ENCODE results near the gene CLDN22.

CLDN22 gene

DNA sequence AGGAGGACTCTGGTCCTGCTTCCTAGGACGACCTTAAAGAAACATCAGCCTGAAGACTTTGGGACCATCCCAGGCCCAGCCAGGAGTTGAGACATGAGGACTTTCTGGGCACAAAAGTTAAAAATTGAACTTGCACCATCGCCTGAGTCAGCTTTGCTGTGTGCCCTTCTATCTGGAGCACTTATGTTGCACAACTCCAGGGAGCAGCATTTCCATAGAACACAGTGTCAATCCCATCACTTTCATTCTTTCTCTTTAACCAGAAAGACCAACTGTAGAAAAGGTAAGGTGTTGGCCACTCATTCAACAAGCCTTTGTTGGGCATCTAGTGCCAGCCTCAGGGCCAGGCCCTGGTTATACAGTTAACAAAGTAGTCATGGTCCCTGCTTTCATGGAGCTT, 10.8 kb upstream of the CLDN22 start:
- H3K36me3 ChIP-seq (ENCODE audit: control insufficient read depth in 2 of 2, insufficient read depth in 1 of 2, low read length in 2 of 2), result no peaks in the 10 kb centered on the region
- TF ChIP-seq ZNF514 (tag by site-specific recombination; IDR thresholded peaks at IDR 0.05) (no peak), ZNF16 (tag by site-specific recombination; IDR thresholded peaks at IDR 0.05; ENCODE audit: low read depth) (no peak), ZNF24 (tag by site-specific recombination; IDR thresholded peaks at IDR 0.05) (no peak), ZNF292 (tag by site-specific recombination; IDR thresholded peaks at IDR 0.05; ENCODE audit: borderline replicate concordance, low read depth) (no peak), ZNF19 (tag by site-specific recombination; IDR thresholded peaks at IDR 0.05; ENCODE audit: low read depth) (no peak), ZNF791 (tag by site-specific recombination; IDR thresholded peaks at IDR 0.05) (no peak), ZBTB21 (tag by site-specific recombination; IDR thresholded peaks at IDR 0.05) (no peak)
- TF ChIP-seq, protein P1, sequence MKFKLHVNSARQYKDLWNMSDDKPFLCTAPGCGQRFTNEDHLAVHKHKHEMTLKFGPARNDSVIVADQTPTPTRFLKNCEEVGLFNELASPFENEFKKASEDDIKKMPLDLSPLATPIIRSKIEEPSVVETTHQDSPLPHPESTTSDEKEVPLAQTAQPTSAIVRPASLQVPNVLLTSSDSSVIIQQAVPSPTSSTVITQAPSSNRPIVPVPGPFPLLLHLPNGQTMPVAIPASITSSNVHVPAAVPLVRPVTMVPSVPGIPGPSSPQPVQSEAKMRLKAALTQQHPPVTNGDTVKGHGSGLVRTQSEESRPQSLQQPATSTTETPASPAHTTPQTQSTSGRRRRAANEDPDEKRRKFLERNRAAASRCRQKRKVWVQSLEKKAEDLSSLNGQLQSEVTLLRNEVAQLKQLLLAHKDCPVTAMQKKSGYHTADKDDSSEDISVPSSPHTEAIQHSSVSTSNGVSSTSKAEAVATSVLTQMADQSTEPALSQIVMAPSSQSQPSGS (tag by site-specific recombination; IDR thresholded peaks at IDR 0.05; ENCODE audit: low read depth), result no peak
- TF ChIP-seq, protein P2, sequence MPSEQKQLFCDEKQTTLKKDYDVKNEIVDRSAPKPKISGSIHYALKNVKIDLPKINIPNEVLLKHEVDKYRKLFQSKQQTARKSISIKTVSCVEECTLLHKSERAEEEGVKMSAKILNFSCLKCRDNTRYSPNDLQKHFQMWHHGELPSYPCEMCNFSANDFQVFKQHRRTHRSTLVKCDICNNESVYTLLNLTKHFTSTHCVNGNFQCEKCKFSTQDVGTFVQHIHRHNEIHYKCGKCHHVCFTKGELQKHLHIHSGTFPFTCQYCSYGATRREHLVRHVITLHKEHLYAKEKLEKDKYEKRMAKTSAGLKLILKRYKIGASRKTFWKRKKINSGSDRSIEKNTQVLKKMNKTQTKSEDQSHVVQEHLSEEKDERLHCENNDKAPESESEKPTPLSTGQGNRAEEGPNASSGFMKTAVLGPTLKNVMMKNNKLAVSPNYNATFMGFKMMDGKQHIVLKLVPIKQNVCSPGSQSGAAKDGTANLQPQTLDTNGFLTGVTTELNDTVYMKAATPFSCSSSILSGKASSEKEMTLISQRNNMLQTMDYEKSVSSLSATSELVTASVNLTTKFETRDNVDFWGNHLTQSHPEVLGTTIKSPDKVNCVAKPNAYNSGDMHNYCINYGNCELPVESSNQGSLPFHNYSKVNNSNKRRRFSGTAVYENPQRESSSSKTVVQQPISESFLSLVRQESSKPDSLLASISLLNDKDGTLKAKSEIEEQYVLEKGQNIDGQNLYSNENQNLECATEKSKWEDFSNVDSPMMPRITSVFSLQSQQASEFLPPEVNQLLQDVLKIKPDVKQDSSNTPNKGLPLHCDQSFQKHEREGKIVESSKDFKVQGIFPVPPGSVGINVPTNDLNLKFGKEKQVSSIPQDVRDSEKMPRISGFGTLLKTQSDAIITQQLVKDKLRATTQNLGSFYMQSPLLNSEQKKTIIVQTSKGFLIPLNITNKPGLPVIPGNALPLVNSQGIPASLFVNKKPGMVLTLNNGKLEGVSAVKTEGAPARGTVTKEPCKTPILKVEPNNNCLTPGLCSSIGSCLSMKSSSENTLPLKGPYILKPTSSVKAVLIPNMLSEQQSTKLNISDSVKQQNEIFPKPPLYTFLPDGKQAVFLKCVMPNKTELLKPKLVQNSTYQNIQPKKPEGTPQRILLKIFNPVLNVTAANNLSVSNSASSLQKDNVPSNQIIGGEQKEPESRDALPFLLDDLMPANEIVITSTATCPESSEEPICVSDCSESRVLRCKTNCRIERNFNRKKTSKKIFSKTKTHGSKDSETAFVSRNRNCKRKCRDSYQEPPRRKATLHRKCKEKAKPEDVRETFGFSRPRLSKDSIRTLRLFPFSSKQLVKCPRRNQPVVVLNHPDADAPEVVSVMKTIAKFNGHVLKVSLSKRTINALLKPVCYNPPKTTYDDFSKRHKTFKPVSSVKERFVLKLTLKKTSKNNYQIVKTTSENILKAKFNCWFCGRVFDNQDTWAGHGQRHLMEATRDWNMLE (tag by site-specific recombination; conservative IDR thresholded peaks at IDR 0.05; ENCODE audit: low read depth), result no peak
- no peaks in the 10 kb centered on the region; the same call in 1 of the 2 replicates for H3K4me1 ChIP-seq (ENCODE audit: control insufficient read depth, insufficient read depth, low read length)
- H3K4me3 ChIP-seq (ENCODE audit: low read depth, low read length), result no peak overlapping the region
- no peaks in the 10 kb centered on the region for H3K9me3 ChIP-seq (ENCODE audit: control insufficient read depth, insufficient read depth, low read depth, low read length)
- ChIA-PET CTCF (no interaction called here), POLR2A (no interaction called here)
- no peak overlapping the region for H3K27ac ChIP-seq (ENCODE audit: extremely low read depth, low read depth, low read length)

DNA sequence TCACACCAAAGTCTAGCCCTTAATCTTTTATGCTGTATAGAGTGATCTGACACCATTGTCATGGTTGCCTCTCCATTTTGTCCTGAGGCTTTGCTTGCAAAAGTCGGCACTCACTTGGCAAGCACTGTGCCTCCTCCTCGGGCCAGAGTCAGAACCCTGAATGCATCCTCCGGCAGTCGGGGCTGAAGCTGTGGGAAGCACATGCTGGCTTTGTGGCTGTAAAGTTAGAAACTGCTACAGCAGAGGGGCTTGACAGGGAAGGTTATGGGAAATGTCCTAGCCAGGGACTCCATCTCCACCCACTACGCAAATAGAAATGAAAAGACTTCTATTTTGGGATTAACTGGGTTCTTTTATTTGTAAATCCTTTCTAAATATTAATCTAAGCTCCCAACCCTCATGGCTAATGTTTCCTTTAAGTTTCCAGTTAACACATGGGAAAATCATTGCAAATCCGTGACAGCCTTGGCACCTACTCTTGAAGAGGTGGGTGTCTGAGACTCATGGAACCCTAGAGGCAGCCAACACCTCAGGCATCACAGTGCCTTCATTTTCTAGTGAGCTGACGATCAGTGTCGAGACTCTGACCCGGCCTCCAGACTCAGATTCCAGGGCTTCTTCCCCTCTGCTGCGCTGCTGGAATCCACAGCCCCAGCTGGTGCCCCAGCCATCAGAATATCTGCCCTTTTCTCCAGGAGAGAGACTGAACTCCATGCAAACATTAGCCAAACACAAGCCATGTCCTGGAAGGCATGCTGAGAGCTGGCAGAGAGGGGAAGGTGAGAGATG, 10.1 kb upstream of the CLDN22 start:
- POLR2A ChIA-PET, result no interaction called here
- CTCF ChIA-PET, result no interaction called here
- no peak for TF ChIP-seq ZNF623 (tag by site-specific recombination; IDR thresholded peaks at IDR 0.05)
- no peak for TF ChIP-seq KLF9 (tag by site-specific recombination; IDR thresholded peaks at IDR 0.05; ENCODE audit: low read depth)
- TF ChIP-seq, protein P3, sequence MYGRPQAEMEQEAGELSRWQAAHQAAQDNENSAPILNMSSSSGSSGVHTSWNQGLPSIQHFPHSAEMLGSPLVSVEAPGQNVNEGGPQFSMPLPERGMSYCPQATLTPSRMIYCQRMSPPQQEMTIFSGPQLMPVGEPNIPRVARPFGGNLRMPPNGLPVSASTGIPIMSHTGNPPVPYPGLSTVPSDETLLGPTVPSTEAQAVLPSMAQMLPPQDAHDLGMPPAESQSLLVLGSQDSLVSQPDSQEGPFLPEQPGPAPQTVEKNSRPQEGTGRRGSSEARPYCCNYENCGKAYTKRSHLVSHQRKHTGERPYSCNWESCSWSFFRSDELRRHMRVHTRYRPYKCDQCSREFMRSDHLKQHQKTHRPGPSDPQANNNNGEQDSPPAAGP (tag by site-specific recombination; IDR thresholded peaks at IDR 0.05), result no peak
- no peak for TF ChIP-seq ZNF175 (tag by site-specific recombination; IDR thresholded peaks at IDR 0.05)
- no peak for TF ChIP-seq ZNF416 (tag by site-specific recombination; IDR thresholded peaks at IDR 0.05)
- no peak for TF ChIP-seq ZNF76 (tag by site-specific recombination; IDR thresholded peaks at IDR 0.05; ENCODE audit: borderline replicate concordance, low read depth)
- TF ChIP-seq, protein P4, sequence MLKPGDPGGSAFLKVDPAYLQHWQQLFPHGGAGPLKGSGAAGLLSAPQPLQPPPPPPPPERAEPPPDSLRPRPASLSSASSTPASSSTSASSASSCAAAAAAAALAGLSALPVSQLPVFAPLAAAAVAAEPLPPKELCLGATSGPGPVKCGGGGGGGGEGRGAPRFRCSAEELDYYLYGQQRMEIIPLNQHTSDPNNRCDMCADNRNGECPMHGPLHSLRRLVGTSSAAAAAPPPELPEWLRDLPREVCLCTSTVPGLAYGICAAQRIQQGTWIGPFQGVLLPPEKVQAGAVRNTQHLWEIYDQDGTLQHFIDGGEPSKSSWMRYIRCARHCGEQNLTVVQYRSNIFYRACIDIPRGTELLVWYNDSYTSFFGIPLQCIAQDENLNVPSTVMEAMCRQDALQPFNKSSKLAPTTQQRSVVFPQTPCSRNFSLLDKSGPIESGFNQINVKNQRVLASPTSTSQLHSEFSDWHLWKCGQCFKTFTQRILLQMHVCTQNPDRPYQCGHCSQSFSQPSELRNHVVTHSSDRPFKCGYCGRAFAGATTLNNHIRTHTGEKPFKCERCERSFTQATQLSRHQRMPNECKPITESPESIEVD (tag by site-specific recombination; IDR thresholded peaks at IDR 0.05), result no peak
- TF ChIP-seq ZNF121 (tag by site-specific recombination; IDR thresholded peaks at IDR 0.05), result no peak
- no peak for TF ChIP-seq ZNF785 (tag by site-specific recombination; IDR thresholded peaks at IDR 0.05)
- TF ChIP-seq ZNF239 (tag by site-specific recombination; IDR thresholded peaks at IDR 0.05), result no peak
- TF ChIP-seq ZNF791 (tag by site-specific recombination; IDR thresholded peaks at IDR 0.05), result no peak
- TF ChIP-seq ZXDB (tag by site-specific recombination; IDR thresholded peaks at IDR 0.05), result no peak
- TF ChIP-seq, protein P1 (tag by site-specific recombination; IDR thresholded peaks at IDR 0.05; ENCODE audit: low read depth), result no peak
- TF ChIP-seq, protein P5, sequence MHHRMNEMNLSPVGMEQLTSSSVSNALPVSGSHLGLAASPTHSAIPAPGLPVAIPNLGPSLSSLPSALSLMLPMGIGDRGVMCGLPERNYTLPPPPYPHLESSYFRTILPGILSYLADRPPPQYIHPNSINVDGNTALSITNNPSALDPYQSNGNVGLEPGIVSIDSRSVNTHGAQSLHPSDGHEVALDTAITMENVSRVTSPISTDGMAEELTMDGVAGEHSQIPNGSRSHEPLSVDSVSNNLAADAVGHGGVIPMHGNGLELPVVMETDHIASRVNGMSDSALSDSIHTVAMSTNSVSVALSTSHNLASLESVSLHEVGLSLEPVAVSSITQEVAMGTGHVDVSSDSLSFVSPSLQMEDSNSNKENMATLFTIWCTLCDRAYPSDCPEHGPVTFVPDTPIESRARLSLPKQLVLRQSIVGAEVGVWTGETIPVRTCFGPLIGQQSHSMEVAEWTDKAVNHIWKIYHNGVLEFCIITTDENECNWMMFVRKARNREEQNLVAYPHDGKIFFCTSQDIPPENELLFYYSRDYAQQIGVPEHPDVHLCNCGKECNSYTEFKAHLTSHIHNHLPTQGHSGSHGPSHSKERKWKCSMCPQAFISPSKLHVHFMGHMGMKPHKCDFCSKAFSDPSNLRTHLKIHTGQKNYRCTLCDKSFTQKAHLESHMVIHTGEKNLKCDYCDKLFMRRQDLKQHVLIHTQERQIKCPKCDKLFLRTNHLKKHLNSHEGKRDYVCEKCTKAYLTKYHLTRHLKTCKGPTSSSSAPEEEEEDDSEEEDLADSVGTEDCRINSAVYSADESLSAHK (tag by site-specific recombination; IDR thresholded peaks at IDR 0.05), result no peak

More for the DNA sequence above, 10.1 kb upstream of the CLDN22 start:
- Histone ChIP-seq H3K27ac (ENCODE audit: extremely low read depth, low read depth, low read length) (no peak overlapping the region), H3K4me1 (ENCODE audit: control insufficient read depth, insufficient read depth, low read length) (no peaks in the 10 kb centered on the region; the same call in 1 of the 2 replicates), H3K9me3 (ENCODE audit: control insufficient read depth, insufficient read depth, low read depth, low read length) (no peaks in the 10 kb centered on the region), H3K4me3 (ENCODE audit: low read depth, low read length) (no peak overlapping the region), H3K36me3 (ENCODE audit: control insufficient read depth in 2 of 2, insufficient read depth in 1 of 2, low read length in 2 of 2) (no peaks in the 10 kb centered on the region)
